ENCODE measurements around the gene SAP30BP. TPM values are rescaled to one million over a fixed set of nuclear protein-coding genes. Genes with fewer than 3 reads are reported as not detected.

The SAP30BP gene
- total RNA-seq = 58.9 and 60.0 TPM in 2 replicates

- TF ChIP-seq CTCF (IDR thresholded peaks at IDR 0.05; ENCODE audit: insufficient read depth, low read depth, low read length) = no peak
- DNase-seq (ENCODE audit: low read depth) = peak; percentile 99
- H3K4me3 ChIP-seq (ENCODE audit: low read depth, low read length) = peak within 1 kb of the TSS; percentile 98
Observed at GRCh38 chr17:75666959-75667790, at the start of gene SAP30BP, which contains the start of gene RECQL5. Gene SAP30BP, plus strand, starts transcription at chr17:75667338. Its CDS starts 35 bp downstream, at chr17:75667373. Gene RECQL5, minus strand, starts transcription at chr17:75667154. Its CDS starts 597 bp downstream, at chr17:75666557.

- DNase-seq (ENCODE audit: low read depth) = no peak
- no peak overlapping the region for H3K4me3 ChIP-seq (ENCODE audit: low read depth, low read length)
- no peak for TF ChIP-seq CTCF (IDR thresholded peaks at IDR 0.05; ENCODE audit: insufficient read depth, low read depth, low read length)
Observed at GRCh38 chr17:75617675-75618074, 49.5 kb upstream of the SAP30BP start.

- TF ChIP-seq CTCF (IDR thresholded peaks at IDR 0.05; ENCODE audit: insufficient read depth, low read depth, low read length) = peak; percentile 55
- no peak overlapping the region for H3K4me3 ChIP-seq (ENCODE audit: low read depth, low read length)
- DNase-seq (ENCODE audit: low read depth) = peak; percentile 25
Observed at GRCh38 chr17:75619506-75620431, 47.4 kb upstream of the SAP30BP start.

GRCh38 chr17:75621489-75621888, 45.6 kb upstream of the SAP30BP start:
- no peak for DNase-seq (ENCODE audit: low read depth)
- TF ChIP-seq CTCF (IDR thresholded peaks at IDR 0.05; ENCODE audit: insufficient read depth, low read depth, low read length) = no peak
- H3K4me3 ChIP-seq (ENCODE audit: low read depth, low read length) = no peak overlapping the region

- TF ChIP-seq CTCF (IDR thresholded peaks at IDR 0.05; ENCODE audit: insufficient read depth, low read depth, low read length) = no peak
- DNase-seq (ENCODE audit: low read depth) = no peak
- no peak overlapping the region for H3K4me3 ChIP-seq (ENCODE audit: low read depth, low read length)
Observed at GRCh38 chr17:75622076-75622475, 45.1 kb upstream of the SAP30BP start.

- TF ChIP-seq CTCF (IDR thresholded peaks at IDR 0.05; ENCODE audit: insufficient read depth, low read depth, low read length) = no peak
- H3K4me3 ChIP-seq (ENCODE audit: low read depth, low read length) = no peak overlapping the region
- no peak for DNase-seq (ENCODE audit: low read depth)
Observed at GRCh38 chr17:75622771-75623273, 44.3 kb upstream of the SAP30BP start.

Data from fibroblast of villous mesenchyme (primary cell).